H9 (cell line): ENCODE data around the gene GLMP. TPM values are rescaled to one million over a fixed set of nuclear protein-coding genes. Genes with fewer than 3 reads are reported as not detected.
A peak's percentile ranks its signal among the peaks of the same experiment; 100 is the strongest.

Experiments
- DNase-seq: peaks from one replicate; pipeline ENCODE4 v3.0.0-alpha.2; 2017
- H2AFZ ChIP-seq: one replicate; pipeline ENCODE4 v1.6.1; 2013; ENCODE audit warnings: mild to moderate bottlenecking, low read length, control low read depth, moderate library complexity
- H2AK5ac ChIP-seq: 2 replicates; pipeline ENCODE4 v1.6.1; 2013; ENCODE audit warnings: low read length, control low read depth, mixed read lengths; ENCODE audit not compliant: insufficient read length
- H2BK120ac ChIP-seq: one replicate; pipeline ENCODE4 v1.6.1; 2013; ENCODE audit warnings: low read depth, mild to moderate bottlenecking, low read length, control low read depth, inconsistent platforms; ENCODE audit not compliant: poor library complexity, severe bottlenecking
- H2BK12ac ChIP-seq: 2 replicates; pipeline ENCODE4 v1.6.1; 2013; ENCODE audit warnings: low read length, control low read depth, mixed read lengths, low read depth; ENCODE audit not compliant: insufficient read length
- H2BK15ac ChIP-seq: 2 replicates; pipeline ENCODE4 v1.6.1; 2013; ENCODE audit warnings: low read depth, low read length, control low read depth
- H2BK20ac ChIP-seq: one replicate; pipeline ENCODE4 v1.6.1; 2013; ENCODE audit warnings: low read depth, mild to moderate bottlenecking, low read length, control low read depth, inconsistent platforms; ENCODE audit not compliant: poor library complexity, severe bottlenecking
- H2BK5ac ChIP-seq: 2 replicates; pipeline ENCODE4 v1.6.1; 2013; ENCODE audit warnings: low read length, control low read depth, mixed read lengths; ENCODE audit not compliant: insufficient read length
- H3K14ac ChIP-seq: 2 replicates; pipeline ENCODE4 v1.6.1; 2013; ENCODE audit warnings: low read length, control low read depth; ENCODE audit not compliant: insufficient read depth
- H3K18ac ChIP-seq: 2 replicates; pipeline ENCODE4 v1.6.1; 2013; ENCODE audit warnings: low read depth, mild to moderate bottlenecking, mixed read lengths, low read length, control low read depth; ENCODE audit not compliant: insufficient read length
- H3K23ac ChIP-seq: 2 replicates; pipeline ENCODE4 v1.6.1; 2013; ENCODE audit warnings: low read length, control low read depth, mixed read lengths, low read depth; ENCODE audit not compliant: insufficient read length
- H3K23me2 ChIP-seq: 2 replicates; pipeline ENCODE4 v1.6.1; 2013; ENCODE audit warnings: low read depth, mild to moderate bottlenecking, mixed read lengths, low read length, control low read depth; ENCODE audit not compliant: insufficient read length, poor library complexity, severe bottlenecking
- H3K27ac ChIP-seq: 2 replicates; pipeline ENCODE4 v1.5.1; 2013; ENCODE audit warnings: low read length, control low read depth, mixed read lengths, low read depth; ENCODE audit not compliant: insufficient read length
- H3K27me3 ChIP-seq: 2 replicates; pipeline ENCODE4 v1.6.1; 2013; ENCODE audit warnings: low read length, control low read depth, inconsistent platforms; ENCODE audit not compliant: insufficient read depth
- H3K4ac ChIP-seq: 2 replicates; pipeline ENCODE4 v1.6.1; 2013; ENCODE audit warnings: low read depth, mild to moderate bottlenecking, control low read depth, inconsistent platforms, low read length, moderate library complexity
- H3K4me1 ChIP-seq: 2 replicates; pipeline ENCODE4 v1.6.1; 2013; ENCODE audit warnings: low read length, control low read depth, inconsistent platforms; ENCODE audit not compliant: insufficient read depth
- H3K4me2 ChIP-seq: 2 replicates; pipeline ENCODE4 v1.6.1; 2013; ENCODE audit warnings: low read length, control low read depth, mixed read lengths; ENCODE audit not compliant: insufficient read length, insufficient read depth
- H3K56ac ChIP-seq: 2 replicates; pipeline ENCODE4 v1.6.1; 2013; ENCODE audit warnings: low read depth, mild to moderate bottlenecking, mixed read lengths, low read length, control low read depth; ENCODE audit not compliant: insufficient read length
- H3K79me1 ChIP-seq: 2 replicates; pipeline ENCODE4 v1.6.1; 2013; ENCODE audit warnings: low read depth, mild to moderate bottlenecking, moderate library complexity, low read length, control low read depth, inconsistent platforms; ENCODE audit not compliant: insufficient read depth, poor library complexity, severe bottlenecking
- H3K79me2 ChIP-seq: 2 replicates; pipeline ENCODE4 v1.6.1; 2013; ENCODE audit warnings: low read length, control low read depth, inconsistent platforms; ENCODE audit not compliant: insufficient read depth
- H3K9ac ChIP-seq: 2 replicates; pipeline ENCODE4 v1.6.1; 2013; ENCODE audit warnings: low read length, control low read depth, mixed read lengths; ENCODE audit not compliant: insufficient read length; ENCODE audit errors: extremely low read depth
- H3K9me3 ChIP-seq: one replicate; pipeline ENCODE4 v1.6.1; 2013; ENCODE audit warnings: low read depth, low read length, inconsistent platforms; ENCODE audit not compliant: control insufficient read depth
- H3T11ph ChIP-seq: one replicate; pipeline ENCODE4 v1.6.1; 2013; ENCODE audit warnings: mild to moderate bottlenecking, low read length, control low read depth, inconsistent platforms
- H4K20me1 ChIP-seq: one replicate; pipeline ENCODE4 v1.6.1; 2013; ENCODE audit not compliant: control insufficient read depth, insufficient read length, insufficient read depth
- H4K5ac ChIP-seq: 2 replicates; pipeline ENCODE4 v1.6.1; 2013; ENCODE audit warnings: low read depth, mild to moderate bottlenecking, mixed read lengths, low read length, control low read depth; ENCODE audit not compliant: insufficient read length
- H4K8ac ChIP-seq: replicated peaks from 2 replicates; pipeline ENCODE4 v1.6.1; 2013; ENCODE audit warnings: low read length, control low read depth, mixed read lengths, low read depth; ENCODE audit not compliant: insufficient read length
- H4K91ac ChIP-seq: 2 replicates; pipeline ENCODE4 v1.6.1; 2013; ENCODE audit warnings: low read depth, mild to moderate bottlenecking, moderate library complexity, mixed read lengths, low read length, control low read depth; ENCODE audit not compliant: insufficient read length
- H3K27ac Mint-ChIP-seq, 3 experiments: 2 replicates in 2 of 3; 3 replicates in 1 of 3; pipeline ENCODE4 v1.8.0; 2020 to 2021; ENCODE audit warnings: mixed read lengths in 3 of 3, mild to moderate bottlenecking in 1 of 3, moderate library complexity in 1 of 3
- H3K27me3 Mint-ChIP-seq: 2 replicates; pipeline ENCODE4 v1.8.0; 2021; ENCODE audit warnings: low read depth, mild to moderate bottlenecking, moderate library complexity, mixed read lengths
- H3K36me3 Mint-ChIP-seq, 3 experiments: 2 replicates in 2 of 3; 3 replicates in 1 of 3; pipeline ENCODE4 v1.8.0; 2020 to 2021; ENCODE audit warnings: low read depth in 3 of 3, mixed read lengths in 3 of 3; ENCODE audit not compliant: insufficient read depth in 1 of 3
- H3K4me1 Mint-ChIP-seq, 2 experiments: 2 replicates each; pipeline ENCODE4 v1.8.0; 2020; ENCODE audit warnings: mixed read lengths in 2 of 2
- H3K4me3 Mint-ChIP-seq, 2 experiments: 2 replicates in 1 of 2; 3 replicates in 1 of 2; pipeline ENCODE4 v1.8.0; 2020 to 2021; ENCODE audit warnings: mild to moderate bottlenecking in 2 of 2, mixed read lengths in 2 of 2, moderate library complexity in 1 of 2
- H3K9me3 Mint-ChIP-seq, 2 experiments: 2 replicates in 1 of 2; 3 replicates in 1 of 2; pipeline ENCODE4 v1.8.0; 2020; ENCODE audit warnings: mild to moderate bottlenecking in 2 of 2, mixed read lengths in 2 of 2, moderate library complexity in 1 of 2
- CTCF ChIP-seq: fragments of 200-600 bp; sonication (generic); conservative IDR thresholded peaks from 3 replicates; pipeline ENCODE4 v1.8.0; 2021; ENCODE audit warnings: antibody characterized with exemption, mild to moderate bottlenecking
- WGBS: extraction: QIAGEN DNeasy Blood & Tissue Kit; methylation state at CpG from one replicate; pipeline ENCODE4 v1.1.7; 2013; ENCODE audit warnings: missing lambda C conversion rate, low lambda C conversion rate, mixed read lengths; ENCODE audit not compliant: insufficient read length; ENCODE audit errors: extremely low coverage; 5-methylcytosine and 5-hydroxymethylcytosine counted together
- total RNA-seq: library from RNA; stranded (reverse); gene quantifications from 2 replicates; pipeline ENCODE4 v1.2.1, GENCODE V29; 2021

The GLMP gene
- total RNA-seq, 1 experiment from 2014 or later = 49.2 TPM

- no peak for DNase-seq
- Mint-ChIP-seq H3K4me3 (no peak overlapping the region; a peak in 1 of 5 replicates), H3K36me3 (peaks cover 66 to 94% (median 78%) of the 10 kb centered on the region in 3 experiments), H3K27me3 (no peaks in the 10 kb centered on the region), H3K9me3 (no peaks in the 10 kb centered on the region), H3K4me1 (no peaks in the 10 kb centered on the region), H3K27ac (peak overlapping the region in 1 of 3 experiments; percentile 82; a peak in 1 of 7 replicates)
- no peaks in the 10 kb centered on the region for H3K79me1 ChIP-seq
- H2AK5ac ChIP-seq = no peak overlapping the region
- no peak overlapping the region for H4K5ac ChIP-seq
- no peak overlapping the region for H3K14ac ChIP-seq
- no peak overlapping the region for H3K56ac ChIP-seq
- no peaks in the 10 kb centered on the region for H3K23me2 ChIP-seq
- no peak overlapping the region for H2AFZ ChIP-seq
- H3K4me1 ChIP-seq = no peaks in the 10 kb centered on the region
- H3K9me3 ChIP-seq = no peaks in the 10 kb centered on the region
- no peak overlapping the region for H3K4ac ChIP-seq
- no peaks in the 10 kb centered on the region for H3K27me3 ChIP-seq
- H3K27ac ChIP-seq = no peak overlapping the region
- H3K79me2 ChIP-seq = no peaks in the 10 kb centered on the region
- no peak overlapping the region for H3T11ph ChIP-seq
- no peak overlapping the region for H2BK15ac ChIP-seq
- H2BK120ac ChIP-seq = no peak overlapping the region
- no peak overlapping the region for H3K4me2 ChIP-seq
- H3K18ac ChIP-seq = no peak overlapping the region
- no peak overlapping the region for H3K23ac ChIP-seq
- H2BK12ac ChIP-seq = no peak overlapping the region
- no peak for TF ChIP-seq CTCF
- no peaks in the 10 kb centered on the region for H4K20me1 ChIP-seq
- H2BK5ac ChIP-seq = no peak overlapping the region
- H3K9ac ChIP-seq = no peak overlapping the region
- no peak overlapping the region for H4K91ac ChIP-seq
- WGBS = no CpG with 5 or more reads among the region's 13 CpGs
- H2BK20ac ChIP-seq = no peak overlapping the region
- no peak overlapping the region for H4K8ac ChIP-seq
These were observed 29.4 kb downstream of the GLMP start for GRCh38 chr1:156266051-156266450.
